ENCODE data around the gene TMEM138.
A peak's percentile ranks its signal among the peaks of the same experiment; 100 is the strongest.

Gene TMEM138

DNA sequence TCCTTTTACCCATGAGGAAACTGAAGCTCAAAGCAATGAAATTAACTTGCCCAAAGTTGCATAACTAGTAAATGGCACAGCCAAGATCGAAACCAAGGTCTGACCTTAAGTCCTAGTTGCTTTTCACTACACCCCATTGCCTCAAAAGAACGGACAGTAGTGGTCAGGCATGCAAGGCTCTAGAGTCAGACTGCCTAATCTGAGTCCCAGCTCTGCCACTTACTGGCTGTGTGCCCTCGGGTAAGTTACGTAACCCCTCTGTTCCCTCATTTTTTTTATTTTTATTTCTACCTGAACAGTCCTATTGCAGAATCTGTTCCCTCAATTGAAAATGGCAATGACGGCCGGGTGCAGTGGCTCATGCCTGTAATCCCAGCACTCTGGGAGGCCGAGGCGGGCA is 10.1 kb upstream of the TMEM138 start:
- TF ChIP-seq POLR2A (IDR thresholded peaks at IDR 0.05; ENCODE audit: extremely low read depth, insufficient read length): no peak
- TF ChIP-seq MYC (IDR thresholded peaks at IDR 0.05; ENCODE audit: low read depth, low read length): no peak
- TF ChIP-seq, protein P1, sequence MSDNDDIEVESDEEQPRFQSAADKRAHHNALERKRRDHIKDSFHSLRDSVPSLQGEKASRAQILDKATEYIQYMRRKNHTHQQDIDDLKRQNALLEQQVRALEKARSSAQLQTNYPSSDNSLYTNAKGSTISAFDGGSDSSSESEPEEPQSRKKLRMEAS (IDR thresholded peaks at IDR 0.05; ENCODE audit: low read depth, low read length): no peak
- no peak for TF ChIP-seq CTCF (IDR thresholded peaks at IDR 0.05; ENCODE audit: low read depth, low read length)
- no peak for DNase-seq (ENCODE audit: low read depth)

DNA sequence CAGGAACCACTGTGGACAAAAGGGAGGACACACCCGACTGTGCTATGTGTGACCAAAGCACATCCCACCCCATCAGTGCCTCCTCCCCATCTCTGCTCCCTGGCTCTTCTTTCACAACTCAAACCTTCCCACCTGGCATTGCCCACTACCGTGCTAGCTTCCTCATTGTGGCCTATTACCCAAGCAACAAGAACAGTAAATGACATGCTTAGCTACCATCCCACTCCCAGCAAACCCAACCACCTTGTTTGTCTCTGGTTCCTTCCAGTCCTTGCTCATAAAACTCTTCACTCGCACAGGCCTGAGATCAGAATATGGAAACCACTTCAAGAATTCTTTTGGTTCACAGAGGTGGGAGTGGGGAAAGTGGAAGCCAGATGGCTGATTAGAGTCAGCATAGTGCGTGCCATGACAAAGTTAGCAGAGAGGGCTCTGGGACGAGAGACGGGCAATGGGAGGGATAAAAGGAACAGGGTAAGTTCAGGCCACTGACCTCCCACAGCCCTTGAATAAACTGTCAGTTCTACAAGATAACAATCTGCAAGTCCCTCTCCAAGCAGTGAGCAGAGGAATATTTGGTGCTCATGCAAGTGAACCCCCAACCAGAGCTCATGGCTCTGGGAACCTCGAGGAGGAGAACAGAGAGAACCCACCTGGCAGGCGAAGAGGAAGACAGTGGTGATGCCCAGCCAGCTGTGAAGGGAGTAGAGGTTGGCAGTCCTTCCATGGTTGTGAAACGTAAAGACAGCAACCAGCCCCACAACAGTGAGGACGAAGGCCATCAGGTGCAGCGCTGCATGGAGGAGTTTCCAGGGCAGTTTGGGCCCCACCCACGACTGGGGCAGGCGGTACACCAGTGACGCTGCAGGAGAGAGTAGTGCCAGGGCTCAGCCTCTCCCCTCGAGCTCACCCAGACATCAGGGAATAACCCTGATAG is 8.8 kb upstream of the TMEM138 start:
- DNase-seq (ENCODE audit: low read depth): peak; percentile 78
- TF ChIP-seq MYC (IDR thresholded peaks at IDR 0.05; ENCODE audit: low read depth, low read length) (0 out of 2 replicates have a peak, but pooled peaks have one; percentile 22), POLR2A (IDR thresholded peaks at IDR 0.05; ENCODE audit: extremely low read depth, insufficient read length) (no peak)
- TF ChIP-seq, protein P1 (IDR thresholded peaks at IDR 0.05; ENCODE audit: low read depth, low read length): peak; percentile 34; the same call in 1 of the 2 replicates
- H3K4me3 ChIP-seq (ENCODE audit: low read depth, low read length): no peak overlapping the region

More for the DNA sequence above, 10.1 kb upstream of the TMEM138 start:
- no peak overlapping the region for H3K4me3 ChIP-seq (ENCODE audit: low read depth, low read length)

GRCh38 chr11:61354208-61354607 is 8.0 kb upstream of the TMEM138 start:
- DNase-seq (ENCODE audit: low read depth): no peak
- no peak overlapping the region for H3K4me3 ChIP-seq (ENCODE audit: low read depth, low read length)
- no peak for TF ChIP-seq CTCF (IDR thresholded peaks at IDR 0.05; ENCODE audit: low read depth, low read length)
- no peak for TF ChIP-seq MYC (IDR thresholded peaks at IDR 0.05; ENCODE audit: low read depth, low read length)
- no peak for TF ChIP-seq POLR2A (IDR thresholded peaks at IDR 0.05; ENCODE audit: extremely low read depth, insufficient read length)
- TF ChIP-seq, protein P1 (IDR thresholded peaks at IDR 0.05; ENCODE audit: low read depth, low read length): no peak

DNA sequence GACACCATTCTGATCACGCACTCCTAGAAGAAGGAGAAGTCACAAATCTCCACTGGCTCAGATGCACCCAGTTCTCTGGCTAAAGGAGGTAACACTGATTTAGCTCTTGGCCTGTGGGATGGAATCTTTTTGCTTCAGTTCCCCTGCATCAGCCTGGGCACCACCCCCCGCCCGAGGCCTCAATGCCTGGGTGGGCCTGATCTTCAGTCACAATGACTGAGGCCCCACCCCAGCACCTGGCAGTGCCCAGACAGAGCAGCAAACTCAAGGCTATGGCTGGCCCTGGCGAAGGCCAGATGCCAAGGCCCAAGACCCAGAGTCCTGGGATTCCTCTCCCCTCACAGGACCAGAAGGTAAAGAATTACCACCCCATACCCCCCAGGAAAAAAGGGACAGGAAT is 5.5 kb upstream of the TMEM138 start:
- DNase-seq (ENCODE audit: low read depth): no peak
- no peak overlapping the region for H3K4me3 ChIP-seq (ENCODE audit: low read depth, low read length)
- TF ChIP-seq POLR2A (IDR thresholded peaks at IDR 0.05; ENCODE audit: extremely low read depth, insufficient read length): no peak
- TF ChIP-seq MYC (IDR thresholded peaks at IDR 0.05; ENCODE audit: low read depth, low read length): no peak
- TF ChIP-seq CTCF (IDR thresholded peaks at IDR 0.05; ENCODE audit: low read depth, low read length): no peak
- TF ChIP-seq, protein P1 (IDR thresholded peaks at IDR 0.05; ENCODE audit: low read depth, low read length): no peak

GRCh38 chr11:61357233-61357893 is 4.8 kb upstream of the TMEM138 start:
- peak; percentile 82 for DNase-seq (ENCODE audit: low read depth)
- TF ChIP-seq, protein P1 (IDR thresholded peaks at IDR 0.05; ENCODE audit: low read depth, low read length): peak; percentile 61; the same call in 1 of the 2 replicates
- no peak for TF ChIP-seq POLR2A (IDR thresholded peaks at IDR 0.05; ENCODE audit: extremely low read depth, insufficient read length)
- peak; percentile 72 for TF ChIP-seq MYC (IDR thresholded peaks at IDR 0.05; ENCODE audit: low read depth, low read length)
- H3K4me3 ChIP-seq (ENCODE audit: low read depth, low read length): no peak overlapping the region

DNA sequence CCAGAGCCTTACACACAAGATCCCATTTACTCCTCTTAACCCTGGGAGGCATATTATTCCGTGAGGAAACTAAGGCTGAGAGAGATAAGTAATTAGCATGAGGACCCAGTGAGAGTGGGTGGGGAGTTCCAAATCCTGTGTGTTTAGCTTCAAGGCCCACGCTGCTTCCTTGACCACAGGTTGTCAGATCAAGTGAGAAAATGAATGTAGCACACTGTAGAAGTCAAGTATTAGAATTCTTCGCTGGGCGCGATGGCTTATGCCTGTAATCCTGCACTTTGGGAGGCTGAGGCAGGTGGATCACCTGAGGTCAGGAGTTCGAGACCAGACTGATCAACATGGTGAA is 4.3 kb upstream of the TMEM138 start:
- H3K4me3 ChIP-seq (ENCODE audit: low read depth, low read length): no peak overlapping the region

More for the DNA sequence above, 4.3 kb upstream of the TMEM138 start:
- TF ChIP-seq MYC (IDR thresholded peaks at IDR 0.05; ENCODE audit: low read depth, low read length) (no peak), CTCF (IDR thresholded peaks at IDR 0.05; ENCODE audit: low read depth, low read length) (no peak), POLR2A (IDR thresholded peaks at IDR 0.05; ENCODE audit: extremely low read depth, insufficient read length) (no peak)
- TF ChIP-seq, protein P1 (IDR thresholded peaks at IDR 0.05; ENCODE audit: low read depth, low read length): no peak
- no peak for DNase-seq (ENCODE audit: low read depth)

Data from NB4 (cell line).